ENCODE results near the gene PDE11A.

The PDE11A gene

GRCh38 chr2:177885828-177886466, 186.6 kb downstream of the PDE11A start:
- H3K4me3 ChIP-seq (ENCODE audit: low read depth, low read length): no peak overlapping the region
- no peaks in the 10 kb centered on the region for H3K4me1 ChIP-seq (ENCODE audit: control insufficient read depth, insufficient read depth, low read length, unreplicated experiment)
- no peak overlapping the region for H3K27ac ChIP-seq (ENCODE audit: low read depth, low read length)
- H3K27me3 ChIP-seq (ENCODE audit: insufficient read depth, low read length): peaks cover 44% of the 10 kb centered on the region; the same call in 1 of the 2 replicates
- H3K36me3 ChIP-seq (ENCODE audit: insufficient read depth, low read length): no peaks in the 10 kb centered on the region
- H3K79me2 ChIP-seq (ENCODE audit: control insufficient read depth, insufficient read depth, low read length, unreplicated experiment): no peaks in the 10 kb centered on the region
- H2AFZ ChIP-seq (ENCODE audit: low read length, unreplicated experiment): no peak overlapping the region

GRCh38 chr2:177883177-177883576, 189.4 kb downstream of the PDE11A start:
- peaks cover 30% of the 10 kb centered on the region; the same call in 1 of the 2 replicates for H3K27me3 ChIP-seq (ENCODE audit: insufficient read depth, low read length)
- H3K4me3 ChIP-seq (ENCODE audit: low read depth, low read length): no peak overlapping the region
- no peaks in the 10 kb centered on the region for H3K36me3 ChIP-seq (ENCODE audit: insufficient read depth, low read length)
- H2AFZ ChIP-seq (ENCODE audit: low read length, unreplicated experiment): no peak overlapping the region
- no peak overlapping the region for H3K27ac ChIP-seq (ENCODE audit: low read depth, low read length)
- no peaks in the 10 kb centered on the region for H3K4me1 ChIP-seq (ENCODE audit: control insufficient read depth, insufficient read depth, low read length, unreplicated experiment)
- H3K79me2 ChIP-seq (ENCODE audit: control insufficient read depth, insufficient read depth, low read length, unreplicated experiment): no peaks in the 10 kb centered on the region

- no peaks in the 10 kb centered on the region for H3K36me3 ChIP-seq (ENCODE audit: insufficient read depth, low read length)
- H3K27ac ChIP-seq (ENCODE audit: low read depth, low read length): no peak overlapping the region
- no peak overlapping the region for H2AFZ ChIP-seq (ENCODE audit: low read length, unreplicated experiment)
- peaks cover 23% of the 10 kb centered on the region; the same call in 1 of the 2 replicates for H3K27me3 ChIP-seq (ENCODE audit: insufficient read depth, low read length)
- no peaks in the 10 kb centered on the region for H3K79me2 ChIP-seq (ENCODE audit: control insufficient read depth, insufficient read depth, low read length, unreplicated experiment)
- no peak overlapping the region for H3K4me3 ChIP-seq (ENCODE audit: low read depth, low read length)
- H3K4me1 ChIP-seq (ENCODE audit: control insufficient read depth, insufficient read depth, low read length, unreplicated experiment): no peaks in the 10 kb centered on the region
These were observed 190.1 kb downstream of the PDE11A start for GRCh38 chr2:177882501-177882900.

- Histone ChIP-seq H3K27ac (ENCODE audit: low read depth, low read length) (no peak overlapping the region), H3K4me1 (ENCODE audit: control insufficient read depth, insufficient read depth, low read length, unreplicated experiment) (no peaks in the 10 kb centered on the region), H3K4me3 (ENCODE audit: low read depth, low read length) (no peak overlapping the region), H3K79me2 (ENCODE audit: control insufficient read depth, insufficient read depth, low read length, unreplicated experiment) (no peaks in the 10 kb centered on the region), H2AFZ (ENCODE audit: low read length, unreplicated experiment) (no peak overlapping the region), H3K27me3 (ENCODE audit: insufficient read depth, low read length) (peaks cover 20% of the 10 kb centered on the region; the same call in 1 of the 2 replicates), H3K36me3 (ENCODE audit: insufficient read depth, low read length) (no peaks in the 10 kb centered on the region)
These were observed 190.7 kb downstream of the PDE11A start for GRCh38 chr2:177881921-177882320.

- no peaks in the 10 kb centered on the region for H3K36me3 ChIP-seq (ENCODE audit: insufficient read depth, low read length)
- H3K27ac ChIP-seq (ENCODE audit: low read depth, low read length): no peak overlapping the region
- peaks cover 19% of the 10 kb centered on the region; the same call in 1 of the 2 replicates for H3K27me3 ChIP-seq (ENCODE audit: insufficient read depth, low read length)
- no peaks in the 10 kb centered on the region for H3K79me2 ChIP-seq (ENCODE audit: control insufficient read depth, insufficient read depth, low read length, unreplicated experiment)
- H3K4me1 ChIP-seq (ENCODE audit: control insufficient read depth, insufficient read depth, low read length, unreplicated experiment): no peaks in the 10 kb centered on the region
- no peak overlapping the region for H3K4me3 ChIP-seq (ENCODE audit: low read depth, low read length)
- H2AFZ ChIP-seq (ENCODE audit: low read length, unreplicated experiment): no peak overlapping the region
These were observed 191.4 kb downstream of the PDE11A start for GRCh38 chr2:177881008-177881747.

- Histone ChIP-seq H3K36me3 (ENCODE audit: insufficient read depth, low read length) (no peaks in the 10 kb centered on the region), H2AFZ (ENCODE audit: low read length, unreplicated experiment) (no peak overlapping the region), H3K79me2 (ENCODE audit: control insufficient read depth, insufficient read depth, low read length, unreplicated experiment) (no peaks in the 10 kb centered on the region), H3K27me3 (ENCODE audit: insufficient read depth, low read length) (peaks cover 13% of the 10 kb centered on the region; the same call in 1 of the 2 replicates), H3K4me3 (ENCODE audit: low read depth, low read length) (no peak overlapping the region), H3K27ac (ENCODE audit: low read depth, low read length) (no peak overlapping the region), H3K4me1 (ENCODE audit: control insufficient read depth, insufficient read depth, low read length, unreplicated experiment) (no peaks in the 10 kb centered on the region)
These were observed 192.3 kb downstream of the PDE11A start for GRCh38 chr2:177880285-177880684.

- peaks cover 3% of the 10 kb centered on the region; the same call in 1 of the 2 replicates for H3K27me3 ChIP-seq (ENCODE audit: insufficient read depth, low read length)
- H3K27ac ChIP-seq (ENCODE audit: low read depth, low read length): no peak overlapping the region
These were observed 195.6 kb downstream of the PDE11A start for GRCh38 chr2:177876950-177877349.

GRCh38 chr2:177874686-177875085, 197.9 kb downstream of the PDE11A start:
- Histone ChIP-seq H3K4me1 (ENCODE audit: control insufficient read depth, insufficient read depth, low read length, unreplicated experiment) (no peaks in the 10 kb centered on the region), H3K36me3 (ENCODE audit: insufficient read depth, low read length) (no peaks in the 10 kb centered on the region), H3K4me3 (ENCODE audit: low read depth, low read length) (no peak overlapping the region), H3K79me2 (ENCODE audit: control insufficient read depth, insufficient read depth, low read length, unreplicated experiment) (no peaks in the 10 kb centered on the region), H2AFZ (ENCODE audit: low read length, unreplicated experiment) (no peak overlapping the region), H3K27ac (ENCODE audit: low read depth, low read length) (no peak overlapping the region), H3K27me3 (ENCODE audit: insufficient read depth, low read length) (peaks cover 6% of the 10 kb centered on the region; the same call in 1 of the 2 replicates)

More at GRCh38 chr2:177876950-177877349, 195.6 kb downstream of the PDE11A start:
- Histone ChIP-seq H3K4me3 (ENCODE audit: low read depth, low read length) (no peak overlapping the region), H2AFZ (ENCODE audit: low read length, unreplicated experiment) (no peak overlapping the region), H3K36me3 (ENCODE audit: insufficient read depth, low read length) (no peaks in the 10 kb centered on the region), H3K4me1 (ENCODE audit: control insufficient read depth, insufficient read depth, low read length, unreplicated experiment) (no peaks in the 10 kb centered on the region), H3K79me2 (ENCODE audit: control insufficient read depth, insufficient read depth, low read length, unreplicated experiment) (no peaks in the 10 kb centered on the region)

GRCh38 chr2:177873915-177874314, 198.7 kb downstream of the PDE11A start:
- no peak overlapping the region for H3K4me3 ChIP-seq (ENCODE audit: low read depth, low read length)
- H3K27me3 ChIP-seq (ENCODE audit: insufficient read depth, low read length): peaks cover 14% of the 10 kb centered on the region; the same call in 1 of the 2 replicates
- H3K4me1 ChIP-seq (ENCODE audit: control insufficient read depth, insufficient read depth, low read length, unreplicated experiment): no peaks in the 10 kb centered on the region
- H2AFZ ChIP-seq (ENCODE audit: low read length, unreplicated experiment): no peak overlapping the region
- H3K27ac ChIP-seq (ENCODE audit: low read depth, low read length): no peak overlapping the region
- H3K79me2 ChIP-seq (ENCODE audit: control insufficient read depth, insufficient read depth, low read length, unreplicated experiment): no peaks in the 10 kb centered on the region
- no peaks in the 10 kb centered on the region for H3K36me3 ChIP-seq (ENCODE audit: insufficient read depth, low read length)

- H3K27me3 ChIP-seq (ENCODE audit: insufficient read depth, low read length): peaks cover 20% of the 10 kb centered on the region; the same call in 1 of the 2 replicates
These were observed 200.3 kb downstream of the PDE11A start for GRCh38 chr2:177872286-177872685.

GRCh38 chr2:177869912-177870311, 202.7 kb downstream of the PDE11A start:
- no peaks in the 10 kb centered on the region for H3K79me2 ChIP-seq (ENCODE audit: control insufficient read depth, insufficient read depth, low read length, unreplicated experiment)
- H3K27me3 ChIP-seq (ENCODE audit: insufficient read depth, low read length): peaks cover 20% of the 10 kb centered on the region; the same call in 1 of the 2 replicates
- no peak overlapping the region for H2AFZ ChIP-seq (ENCODE audit: low read length, unreplicated experiment)
- H3K4me1 ChIP-seq (ENCODE audit: control insufficient read depth, insufficient read depth, low read length, unreplicated experiment): no peaks in the 10 kb centered on the region
- H3K4me3 ChIP-seq (ENCODE audit: low read depth, low read length): no peak overlapping the region
- H3K27ac ChIP-seq (ENCODE audit: low read depth, low read length): no peak overlapping the region
- no peaks in the 10 kb centered on the region for H3K36me3 ChIP-seq (ENCODE audit: insufficient read depth, low read length)

More at GRCh38 chr2:177872286-177872685, 200.3 kb downstream of the PDE11A start:
- H3K27ac ChIP-seq (ENCODE audit: low read depth, low read length): no peak overlapping the region
- H3K4me1 ChIP-seq (ENCODE audit: control insufficient read depth, insufficient read depth, low read length, unreplicated experiment): no peaks in the 10 kb centered on the region
- H3K79me2 ChIP-seq (ENCODE audit: control insufficient read depth, insufficient read depth, low read length, unreplicated experiment): no peaks in the 10 kb centered on the region
- H3K36me3 ChIP-seq (ENCODE audit: insufficient read depth, low read length): no peaks in the 10 kb centered on the region
- H2AFZ ChIP-seq (ENCODE audit: low read length, unreplicated experiment): no peak overlapping the region
- no peak overlapping the region for H3K4me3 ChIP-seq (ENCODE audit: low read depth, low read length)

Data from ACC112 (cell line).